HG02623 (cell line): ENCODE data around the gene LGMN.
"Not testable (repeated sequence)": the region's sequence is repeated elsewhere in the genome, so short reads cannot be mapped to it uniquely, and the experiment has no call there.

Experiments used
- ATAC-seq: cut with Tn5 transposase; IDR thresholded peaks from one replicate; pipeline ENCODE4 v1.9.1; 2021; ENCODE audit warnings: moderate library complexity; ENCODE audit not compliant: unreplicated experiment

Gene LGMN

GRCh38 chr14:92763666-92764631, 15.5 kb upstream of the LGMN start:
- ATAC-seq, result not testable (repeated sequence)

DNA sequence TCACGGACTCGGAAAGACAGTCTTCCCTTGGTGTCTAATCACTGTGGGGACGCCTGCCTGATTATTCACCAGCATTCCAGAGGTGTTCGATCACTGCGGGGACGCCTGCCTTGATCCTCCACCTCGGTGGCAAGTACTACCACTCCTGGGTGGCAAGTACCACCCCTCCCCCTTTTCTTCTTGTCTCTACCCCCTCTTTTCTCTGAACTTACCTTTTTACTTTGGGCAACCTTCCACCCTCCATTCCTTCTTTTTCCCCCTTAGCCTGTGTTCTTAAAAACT, 12.0 kb upstream of the LGMN start:
- ATAC-seq, result no peak

- ATAC-seq, result no peak
Measured at GRCh38 chr14:92759679-92760523, 11.5 kb upstream of the LGMN start.

- ATAC-seq, result no peak
Measured at GRCh38 chr14:92759300-92759678, 10.9 kb upstream of the LGMN start.

GRCh38 chr14:92756446-92756845, 8.0 kb upstream of the LGMN start:
- ATAC-seq, result no peak

DNA sequence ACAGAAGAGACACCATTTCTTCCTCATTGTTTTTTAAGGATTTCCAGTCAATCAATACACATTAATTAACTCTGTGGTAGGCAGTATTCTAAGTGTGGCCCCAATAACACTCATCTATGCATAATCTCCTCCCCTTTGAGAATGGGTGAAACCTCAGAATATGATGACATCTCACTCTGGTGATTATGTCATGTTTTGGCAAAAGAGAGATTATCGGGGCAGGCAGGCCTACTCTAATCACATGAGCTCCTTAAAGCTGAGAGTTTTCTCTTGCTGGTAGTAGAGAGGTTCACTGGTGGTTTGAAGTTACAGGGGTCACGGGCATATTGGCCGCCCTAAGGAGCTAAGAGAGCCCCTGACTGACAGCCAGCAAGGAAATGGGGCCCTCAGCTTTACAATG, 7.1 kb upstream of the LGMN start:
- no peak for ATAC-seq

DNA sequence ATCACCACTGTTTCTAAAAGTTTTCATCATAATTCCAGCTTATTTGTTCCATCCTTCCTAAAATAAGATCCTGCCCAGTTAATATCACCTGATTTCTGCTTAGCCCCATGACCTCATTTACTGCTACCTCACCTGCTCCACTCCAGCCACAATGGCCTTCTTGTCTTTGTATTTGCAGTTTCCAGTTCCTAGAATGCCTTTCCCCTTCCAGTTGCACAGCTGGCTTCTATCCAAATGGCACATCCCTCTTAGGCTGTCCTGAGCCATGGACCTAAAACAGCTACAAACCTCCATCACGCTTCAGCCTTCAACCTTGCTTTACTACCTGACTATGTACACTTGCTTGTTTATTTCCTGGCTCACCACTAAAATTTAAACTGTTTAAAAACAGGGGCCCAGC, 6.5 kb upstream of the LGMN start:
- no peak for ATAC-seq

GRCh38 chr14:92753250-92753649, 4.8 kb upstream of the LGMN start:
- no peak for ATAC-seq

GRCh38 chr14:92751819-92752218, 3.4 kb upstream of the LGMN start:
- ATAC-seq, result no peak

- ATAC-seq, result no peak
Measured at GRCh38 chr14:92750994-92751400, 2.6 kb upstream of the LGMN start.

- ATAC-seq, result not testable (repeated sequence)
Measured at GRCh38 chr14:92750222-92750728, 1.8 kb upstream of the LGMN start.

GRCh38 chr14:92747701-92748258, 647 bp downstream of the LGMN start:
- ATAC-seq, result peak; percentile 6

DNA sequence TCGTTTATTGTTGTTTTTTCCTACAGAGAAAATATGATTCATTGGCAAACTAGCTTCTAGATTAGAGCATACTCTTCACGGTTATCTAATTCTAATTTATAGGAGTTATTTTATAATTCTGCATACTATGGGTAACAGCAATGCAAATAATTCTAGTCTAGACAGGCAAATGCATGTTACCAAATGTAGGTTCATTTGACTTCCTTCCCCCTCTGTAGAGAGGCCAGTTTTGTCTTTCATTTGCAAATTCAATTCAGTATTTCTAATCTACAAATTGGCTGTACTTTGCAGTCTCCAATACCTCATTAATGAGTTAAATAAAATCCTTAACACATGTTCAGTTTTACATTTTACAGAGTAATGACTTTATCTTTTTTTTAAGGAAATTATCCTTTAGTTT, 4.2 kb downstream of the LGMN start:
- ATAC-seq, result no peak

DNA sequence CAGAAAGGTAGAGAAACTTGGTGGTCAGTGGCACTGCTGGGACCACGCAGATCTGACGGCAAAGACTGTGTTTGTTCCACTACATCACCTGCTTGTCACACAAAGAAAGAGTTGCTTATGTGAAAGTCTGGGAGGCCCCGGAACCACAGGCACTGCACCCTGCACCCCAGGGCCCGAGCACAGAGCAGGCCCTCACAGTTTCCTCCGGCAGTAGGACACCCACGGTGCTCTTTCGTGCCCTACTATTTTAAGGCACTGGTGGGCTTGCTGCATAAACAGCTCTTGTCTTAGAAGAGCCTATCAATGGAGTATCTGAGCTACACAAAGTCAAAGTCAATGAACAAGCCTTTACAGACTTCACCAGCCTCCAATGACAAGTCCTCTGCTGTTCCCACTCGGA, 8.0 kb downstream of the LGMN start:
- no peak for ATAC-seq

DNA sequence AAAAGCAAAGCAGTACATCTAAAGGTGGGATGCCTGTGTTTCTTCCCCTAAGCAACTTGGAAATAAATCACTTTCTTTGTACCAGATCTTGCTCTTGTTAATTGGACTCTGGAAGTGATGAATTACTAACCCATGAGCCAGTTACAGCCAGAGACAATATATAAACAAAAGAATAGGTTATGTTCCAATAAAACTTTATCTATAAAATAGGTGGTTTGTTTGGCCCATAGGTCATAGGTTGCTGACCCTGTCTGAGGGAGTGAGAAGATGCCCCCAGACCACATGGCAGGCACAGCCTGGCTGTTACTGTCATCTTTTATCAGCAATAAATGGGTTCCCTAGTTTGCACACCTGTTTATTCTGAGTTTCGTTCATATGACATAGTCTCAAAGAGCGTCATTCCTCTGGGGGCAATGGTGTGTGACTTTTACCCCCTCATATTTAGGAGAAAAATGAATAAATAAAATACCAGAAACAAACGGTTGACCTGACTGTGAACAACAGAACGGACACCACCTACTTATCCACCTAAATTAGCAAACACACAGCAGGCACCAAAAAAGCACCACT, 10.7 kb downstream of the LGMN start:
- ATAC-seq, result no peak

DNA sequence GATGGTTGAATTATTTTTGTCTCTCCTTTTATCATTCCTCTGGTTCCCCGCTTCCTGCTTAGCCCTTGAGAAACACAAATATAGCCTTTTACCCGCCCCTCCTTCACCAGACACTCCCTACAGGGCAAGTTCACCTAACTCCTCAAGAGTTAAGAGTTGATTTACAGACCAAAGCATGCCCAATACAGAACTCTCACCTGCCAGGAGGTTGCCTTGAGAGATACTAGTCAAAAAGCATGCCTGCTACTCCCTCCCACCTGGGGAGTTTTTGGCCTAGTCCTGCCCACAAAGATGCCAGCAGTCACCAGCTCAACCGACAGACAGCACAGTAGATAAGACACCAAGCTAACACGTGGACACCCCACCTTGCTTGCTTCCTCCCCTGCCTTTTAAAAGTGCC, 11.2 kb downstream of the LGMN start:
- ATAC-seq, result no peak

GRCh38 chr14:92735344-92735743, 13.1 kb downstream of the LGMN start:
- no peak for ATAC-seq

DNA sequence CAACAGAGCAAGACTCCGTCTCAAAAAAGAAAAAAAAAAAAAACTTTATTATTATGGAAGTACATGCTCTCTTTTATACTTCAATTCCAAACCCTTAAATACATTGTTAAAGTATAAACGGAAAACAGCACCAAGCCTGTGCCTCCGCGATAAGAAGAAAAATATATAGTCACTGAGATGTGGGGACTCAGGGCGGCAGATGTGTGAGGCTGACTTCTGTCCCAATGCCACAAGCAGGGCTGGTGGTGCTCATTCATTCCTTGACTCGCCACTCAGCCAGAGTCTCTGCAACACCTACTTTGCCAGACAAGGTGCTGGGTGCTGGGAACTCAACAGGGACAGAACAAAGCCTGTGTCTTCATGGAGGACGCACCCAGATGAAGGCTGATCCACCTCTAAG, 13.8 kb downstream of the LGMN start:
- ATAC-seq, result no peak

GRCh38 chr14:92733007-92733406, 15.4 kb downstream of the LGMN start:
- ATAC-seq, result no peak

- no peak for ATAC-seq
Measured at GRCh38 chr14:92731622-92732115, 16.8 kb downstream of the LGMN start.
